NCI-H2081 (cell line): ENCODE data around the gene FAM111B.

Experiments used
- DNase-seq, 2 experiments: peaks; one replicate each; lab custom pipeline; 2025; lab: John Stamatoyannopoulos, UW

FAM111B gene

DNA sequence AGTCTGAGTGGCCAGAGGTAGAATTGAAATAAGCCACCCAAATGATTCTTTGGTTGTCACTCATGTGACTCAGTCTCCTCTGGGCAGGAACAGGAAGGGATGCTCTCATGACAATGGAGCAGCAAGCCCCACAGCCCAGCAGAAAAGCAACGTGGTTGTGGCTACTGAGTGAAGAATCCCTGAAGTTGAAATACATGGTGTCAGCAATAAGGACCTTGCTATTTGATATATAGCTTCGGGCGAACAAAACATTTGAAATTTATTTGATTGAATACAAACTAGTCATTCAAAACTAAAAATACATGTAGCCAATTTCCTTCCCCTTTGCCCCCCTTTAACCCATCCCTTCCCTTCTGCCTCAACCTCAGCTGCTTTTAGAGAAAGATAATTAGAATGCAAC, 50.4 kb downstream of the FAM111B start:
- no peak for DNase-seq

GRCh38 chr11:59158206-59159068, 51.4 kb downstream of the FAM111B start:
- peak; percentile 53 to 69 for DNase-seq

GRCh38 chr11:59164028-59164427, 57.0 kb downstream of the FAM111B start:
- no peak for DNase-seq

DNA sequence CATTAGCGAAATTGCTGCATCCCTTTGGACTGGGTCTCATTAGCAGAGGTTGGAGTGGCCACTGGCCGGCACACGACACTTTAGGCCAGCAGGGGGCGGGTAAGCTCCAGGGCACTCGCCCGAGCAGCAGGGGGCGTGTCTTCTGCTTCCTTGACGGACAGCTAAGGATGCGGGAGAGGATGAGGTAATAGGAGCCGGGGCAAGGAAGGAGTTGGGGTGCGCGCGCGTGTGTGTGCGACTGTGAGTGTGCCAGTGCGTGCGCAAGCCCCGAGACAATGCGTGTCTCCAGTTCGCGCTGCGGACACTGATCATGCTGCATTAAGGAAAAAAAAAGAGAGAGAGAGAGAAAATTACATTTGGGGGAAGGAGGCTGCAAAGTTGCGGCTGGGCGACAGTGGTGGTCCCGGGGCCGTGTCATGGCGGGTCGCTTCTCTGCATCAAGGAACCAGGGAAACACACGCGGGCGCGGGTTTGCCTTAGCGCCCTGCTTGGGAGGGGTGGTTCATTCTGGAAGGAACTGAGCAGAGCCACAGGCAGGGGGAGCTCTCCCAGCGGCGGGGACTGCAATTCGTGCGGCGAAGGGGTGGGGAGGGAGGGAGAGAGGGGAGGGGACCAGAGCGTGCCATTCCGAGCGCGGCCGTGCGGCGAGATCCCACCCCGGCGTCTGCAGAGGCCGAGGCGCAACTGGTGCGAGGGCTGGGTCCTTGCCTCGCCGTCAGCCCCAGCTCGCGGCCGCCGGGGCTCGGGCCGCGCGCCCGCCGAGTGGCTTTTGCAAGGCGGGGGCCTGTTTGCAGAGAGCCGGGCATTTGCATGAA, 64.7 kb downstream of the FAM111B start, which contains the start of gene DTX4:
Gene DTX4, plus strand, starts transcription at position 625 of the 815 bp plus-strand sequence. CDS start 464 bp downstream, outside the sequence.
- peak; percentile 76 to 81 for DNase-seq

DNA sequence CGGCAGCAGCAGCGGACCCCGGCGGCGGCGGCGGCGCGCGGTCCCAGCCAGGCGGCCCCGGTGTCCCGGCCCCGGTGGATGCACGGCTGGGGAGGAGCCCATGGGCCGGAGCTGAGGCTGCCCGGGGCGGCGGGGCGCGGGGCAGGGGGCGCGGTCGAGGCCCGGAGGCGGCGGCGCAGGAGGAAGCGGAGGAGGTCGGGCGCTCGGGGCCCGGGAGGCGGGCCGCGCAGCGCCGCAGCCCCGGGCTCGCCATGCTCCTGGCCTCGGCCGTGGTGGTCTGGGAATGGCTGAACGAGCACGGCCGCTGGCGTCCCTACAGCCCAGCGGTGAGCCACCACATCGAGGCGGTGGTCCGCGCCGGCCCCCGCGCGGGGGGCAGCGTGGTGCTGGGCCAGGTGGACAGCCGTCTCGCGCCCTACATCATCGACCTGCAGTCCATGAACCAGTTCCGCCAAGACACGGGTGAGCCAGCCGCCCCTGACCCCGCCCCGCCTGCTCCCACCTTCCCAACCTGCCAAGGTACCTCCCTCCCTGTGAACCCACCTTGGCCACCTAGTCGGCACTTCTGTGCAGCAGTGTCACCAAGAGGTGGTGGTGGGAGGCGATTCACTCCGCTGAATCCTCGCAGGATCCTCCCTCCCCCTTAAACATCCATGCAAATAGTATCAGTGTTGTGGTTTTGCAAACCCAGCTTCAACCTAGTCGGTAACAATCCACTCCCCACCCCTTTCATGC, 65.5 kb downstream of the FAM111B start:
- no peak for DNase-seq

GRCh38 chr11:59173080-59173963, 66.3 kb downstream of the FAM111B start:
- DNase-seq, result no peak

- no peak for DNase-seq
These were observed 67.1 kb downstream of the FAM111B start for GRCh38 chr11:59173964-59174663.

DNA sequence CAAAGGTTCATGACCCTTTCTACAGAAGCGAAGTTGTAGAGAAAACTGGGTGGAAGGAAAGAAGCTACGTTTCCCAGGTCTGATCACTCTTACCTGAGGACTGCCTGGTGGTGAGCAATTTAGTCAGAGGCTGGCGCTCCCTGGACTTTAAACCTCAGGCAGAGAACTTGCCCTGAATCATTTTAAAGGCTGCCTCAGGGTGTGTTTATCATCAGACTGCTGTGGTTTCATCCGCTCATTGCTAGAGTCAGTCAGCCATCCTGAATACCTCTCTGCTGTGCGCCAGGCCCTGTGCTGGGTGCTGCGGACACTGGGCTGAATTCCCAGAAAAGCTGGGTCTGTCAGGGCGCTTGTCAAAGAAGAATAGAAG, 67.6 kb downstream of the FAM111B start:
- DNase-seq, result no peak

DNA sequence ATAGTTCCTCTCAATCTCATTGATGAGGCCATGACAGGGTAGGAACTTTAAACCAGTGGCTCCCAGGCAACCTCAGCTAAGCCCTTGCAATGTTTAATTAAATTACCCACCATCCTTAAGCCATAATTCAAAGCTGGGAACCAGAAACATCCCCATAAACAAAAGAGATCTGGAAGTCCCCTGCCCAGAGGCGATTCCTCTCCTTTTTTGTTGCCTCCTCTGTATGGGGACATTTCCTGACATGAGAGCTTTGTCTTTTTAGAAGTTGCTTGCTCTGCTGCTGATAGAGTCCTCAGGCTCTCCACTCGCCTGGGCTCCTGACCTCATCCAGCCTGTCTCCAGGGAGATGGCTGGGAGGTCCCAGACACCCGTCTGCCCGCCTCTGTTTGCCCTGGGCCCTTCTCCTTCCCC, 68.1 kb downstream of the FAM111B start:
- no peak for DNase-seq

DNA sequence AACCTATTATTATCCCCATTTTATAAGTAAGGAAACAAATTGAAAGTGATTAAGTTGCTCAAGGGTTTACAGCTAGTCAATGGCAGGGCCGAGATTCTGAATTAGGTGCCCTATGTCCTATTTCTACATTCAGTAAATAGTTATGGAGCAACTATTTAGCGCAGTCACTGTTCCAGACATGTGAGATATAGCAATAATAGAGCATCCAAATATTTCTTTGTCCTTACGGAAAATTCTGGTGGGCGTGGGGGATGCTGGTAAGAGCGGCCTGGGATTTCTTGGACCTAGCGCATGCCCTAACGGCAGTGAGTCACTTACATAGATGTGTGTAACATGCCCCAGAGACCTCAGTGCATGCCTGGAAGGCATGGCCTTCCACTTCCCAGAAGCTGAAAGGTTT, 69.3 kb downstream of the FAM111B start:
- DNase-seq, result no peak
